ENCODE results near the gene COL26A1. TPM values are rescaled to one million over a fixed set of nuclear protein-coding genes. Genes with fewer than 3 reads are reported as not detected.

Gene COL26A1
- total RNA-seq, 2 donors from 2014 or later: not detected

DNA sequence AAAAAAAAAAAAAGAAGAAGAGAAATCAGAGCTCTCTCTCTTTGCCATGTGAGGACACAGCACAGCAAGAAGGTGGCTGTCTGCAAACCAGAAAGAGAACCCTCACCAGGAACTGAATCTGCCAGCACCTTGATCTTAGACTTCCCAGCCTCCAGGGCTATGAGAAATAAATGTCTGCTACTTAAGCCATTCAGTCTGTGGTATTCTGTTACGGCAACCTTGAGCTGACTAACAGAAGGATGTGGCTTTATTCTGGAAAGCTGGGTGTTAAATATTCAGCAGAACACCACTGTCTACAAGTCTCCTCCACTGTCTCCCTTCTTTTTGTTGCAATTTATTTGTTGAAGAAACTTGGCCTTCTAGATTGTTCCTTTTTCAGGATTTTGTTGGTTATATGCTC is 5.0 kb downstream of the COL26A1 start:
- DNase-seq (no peak), ATAC-seq (no peak)
- intact Hi-C loops (cut with DNase I, micrococcal nuclease): loop anchor here in 1 of 2 donors (10.0 kb wide), 1 partner anchor 137 kb away; no protein-coding TSS in a partner anchor

GRCh38 chr7:101368422-101369165 is 5.9 kb downstream of the COL26A1 start:
- no peak for ATAC-seq
- intact Hi-C loops (cut with DNase I, micrococcal nuclease): loop anchor here in 1 of 2 donors (10.0 kb wide), 1 partner anchor 136 kb away; no protein-coding TSS in a partner anchor
- DNase-seq: no peak

DNA sequence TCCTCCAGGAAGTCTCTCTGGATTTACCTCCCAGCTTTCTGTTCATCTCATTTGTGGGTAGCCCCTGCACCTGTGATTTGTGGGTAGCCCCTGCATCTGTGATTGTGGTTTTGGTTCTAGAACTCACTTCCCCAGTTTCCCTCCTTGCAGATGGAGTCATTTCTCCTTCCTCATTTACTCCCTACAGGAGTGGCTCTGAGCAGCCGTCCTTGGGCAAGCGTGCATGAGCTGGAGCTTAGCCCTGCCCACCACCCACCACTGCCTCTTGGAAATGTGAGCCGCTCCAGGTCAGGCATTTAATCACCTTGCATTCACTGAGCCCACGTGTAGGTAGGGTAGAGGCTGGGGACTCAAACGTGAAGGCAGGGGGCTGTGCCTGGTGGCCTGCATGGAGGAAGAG is 8.2 kb downstream of the COL26A1 start:
- intact Hi-C loops (cut with DNase I, micrococcal nuclease): no loop called here

DNA sequence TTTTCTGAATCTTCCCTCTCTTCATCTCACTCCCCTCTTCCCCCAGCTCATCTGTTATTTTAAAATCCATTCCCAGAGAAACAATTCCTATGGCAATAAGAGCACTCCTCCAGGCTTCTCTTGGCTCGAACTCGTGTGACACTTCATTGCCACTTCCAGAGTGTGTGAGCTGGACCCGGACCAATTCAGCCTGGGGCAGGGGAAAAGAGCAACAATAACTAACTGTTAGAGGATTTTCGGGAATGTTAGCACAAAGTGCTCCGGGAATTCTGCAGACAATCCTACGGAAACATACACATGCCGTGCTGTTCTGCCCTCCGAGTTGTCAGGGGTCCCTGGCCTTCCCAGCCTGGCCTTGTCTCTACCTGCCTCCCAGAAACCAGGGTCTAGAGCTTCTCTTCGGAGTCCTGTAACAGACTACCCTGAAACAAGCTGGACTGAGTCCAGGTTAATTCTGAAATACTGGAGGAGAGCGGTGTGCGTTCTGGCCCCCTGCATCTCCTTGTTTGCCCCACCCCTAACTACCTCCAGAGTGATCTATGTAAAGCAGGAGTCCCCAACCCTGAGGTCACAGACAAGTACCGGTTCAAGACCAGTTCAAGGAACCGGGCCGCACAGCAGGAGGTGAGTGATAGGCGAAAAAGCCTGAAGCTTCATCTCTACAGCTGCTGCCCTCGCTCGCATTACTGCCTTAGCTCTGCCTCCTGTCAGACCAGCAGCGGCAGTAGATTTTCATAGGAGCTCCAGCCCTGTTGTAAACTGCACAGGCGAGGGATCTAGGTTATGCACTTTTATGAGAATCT is 11.3 kb downstream of the COL26A1 start:
- ATAC-seq: no peak

More for the DNA sequence above, 8.2 kb downstream of the COL26A1 start:
- ATAC-seq (no peak), DNase-seq (no peak)

GRCh38 chr7:101374990-101375389 is 12.3 kb downstream of the COL26A1 start:
- intact Hi-C loops (cut with DNase I, micrococcal nuclease): no loop called here
- DNase-seq (no peak), ATAC-seq (no peak)

More for the DNA sequence above, 11.3 kb downstream of the COL26A1 start:
- intact Hi-C loops (cut with DNase I, micrococcal nuclease): no loop called here
- DNase-seq: no peak

- DNase-seq (no peak), ATAC-seq (no peak)
- intact Hi-C loops (cut with DNase I, micrococcal nuclease): no loop called here
Observed at GRCh38 chr7:101376601-101377000, 13.9 kb downstream of the COL26A1 start.

DNA sequence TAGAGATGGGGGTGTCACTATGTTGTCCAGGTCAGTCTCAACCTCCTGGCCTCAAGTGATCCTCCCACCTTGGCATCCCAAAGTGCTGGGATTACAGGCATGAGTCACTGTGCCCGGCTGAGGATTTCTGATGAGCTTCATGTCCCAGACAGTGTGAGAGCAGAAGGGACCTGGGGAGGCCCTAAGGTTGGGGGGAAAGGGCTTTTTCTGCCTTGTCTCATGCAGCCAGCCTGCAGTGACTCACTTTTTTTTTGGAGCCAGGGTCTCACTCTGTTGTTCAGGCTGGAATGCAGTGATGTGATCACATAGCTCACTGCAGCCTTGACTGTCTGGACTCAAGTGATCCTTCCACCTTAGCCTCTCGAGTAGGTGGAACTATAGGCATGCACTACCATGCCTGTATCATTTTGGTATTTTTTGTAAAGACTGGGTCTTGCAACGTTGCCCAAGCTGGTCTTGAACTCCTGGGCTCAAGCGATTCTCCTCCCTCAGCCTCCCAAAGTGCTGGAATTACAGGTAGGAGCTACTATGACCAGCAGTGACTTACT is 14.6 kb downstream of the COL26A1 start:
- intact Hi-C loops (cut with DNase I, micrococcal nuclease): no loop called here
- ATAC-seq (no peak), DNase-seq (no peak)

DNA sequence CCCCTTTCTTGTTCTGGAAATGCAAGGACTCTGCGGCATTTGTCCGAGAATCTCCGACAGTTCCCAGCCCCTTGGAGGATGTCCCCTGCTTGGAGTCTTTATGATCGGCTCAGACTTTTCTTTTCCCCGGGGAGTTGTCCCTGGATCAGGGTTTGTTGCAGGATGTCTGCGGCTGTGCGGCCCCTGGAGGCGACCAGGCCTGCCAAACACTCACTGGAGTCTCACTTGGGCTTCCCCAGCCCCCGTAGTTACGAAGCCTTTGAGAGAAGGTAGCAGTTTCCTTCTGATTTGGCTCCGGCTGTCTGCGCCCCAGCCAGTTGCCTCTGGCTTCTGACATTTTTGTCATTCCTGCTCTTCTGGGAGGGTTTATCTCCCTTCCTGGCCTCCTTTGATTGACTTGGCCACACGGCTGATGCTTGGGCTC is 16.1 kb downstream of the COL26A1 start:
- DNase-seq (no peak), ATAC-seq (no peak)
- intact Hi-C loops (cut with DNase I, micrococcal nuclease): no loop called here

- DNase-seq: no peak
- no peak for ATAC-seq
- intact Hi-C loops (cut with DNase I, micrococcal nuclease): no loop called here
Observed at GRCh38 chr7:101379302-101379701, 16.6 kb downstream of the COL26A1 start.

DNA sequence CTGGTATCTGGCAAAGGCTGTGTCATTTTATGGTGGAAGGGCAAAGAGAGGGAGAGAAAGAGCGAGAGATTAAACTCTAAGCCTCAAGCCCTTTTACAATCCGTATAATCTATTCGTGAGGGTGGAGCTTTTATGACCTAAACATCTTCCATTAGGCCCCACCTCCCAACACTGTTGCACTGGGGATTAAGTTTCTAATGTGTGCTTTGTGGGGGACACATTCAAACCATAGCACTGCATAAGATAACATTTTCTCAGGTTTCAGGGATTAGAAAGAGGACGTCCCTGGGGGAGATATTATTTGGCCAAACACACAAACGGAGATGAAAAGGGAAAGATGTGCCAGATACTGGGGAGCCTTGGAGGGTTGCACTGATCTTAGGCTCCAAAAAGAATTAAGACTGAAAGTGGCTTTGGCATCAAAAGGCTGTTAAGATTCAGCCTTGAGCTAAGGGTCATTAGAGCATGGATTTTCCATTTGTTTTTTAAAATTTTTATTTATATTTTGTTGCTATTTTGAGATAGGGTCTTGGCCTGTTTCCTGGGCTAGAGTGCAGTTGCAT is 19.0 kb downstream of the COL26A1 start:
- intact Hi-C loops (cut with DNase I, micrococcal nuclease): no loop called here
- DNase-seq (no peak), ATAC-seq (no peak)

DNA sequence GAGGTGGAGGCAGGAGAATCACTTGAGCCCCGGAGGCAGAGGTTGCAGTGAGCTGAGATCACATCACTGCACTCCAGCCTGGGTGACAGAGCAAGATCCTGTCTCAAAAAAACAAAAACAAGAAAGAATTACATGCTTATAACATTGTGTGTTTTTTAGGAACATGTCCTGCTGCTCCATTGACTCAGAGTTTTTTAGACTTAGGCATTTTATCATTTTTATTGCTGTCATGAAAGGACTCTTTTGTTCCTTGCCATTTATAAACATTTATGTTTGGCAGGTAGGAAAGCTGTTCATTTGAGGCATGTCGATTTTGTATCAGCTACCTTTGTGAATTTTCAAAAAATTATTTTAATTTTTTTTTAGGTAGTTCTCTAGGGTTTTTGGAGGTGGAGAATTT is 20.3 kb downstream of the COL26A1 start:
- ATAC-seq (no peak), DNase-seq (no peak)
- intact Hi-C loops (cut with DNase I, micrococcal nuclease): no loop called here

GRCh38 chr7:101386177-101386557 is 23.5 kb downstream of the COL26A1 start:
- DNase-seq (no peak), ATAC-seq (no peak)
- intact Hi-C loops (cut with DNase I, micrococcal nuclease): no loop called here

- peak; percentile 38 for ATAC-seq
- DNase-seq: peak in 1 of 2 donors; percentile 15
- intact Hi-C loops (cut with DNase I, micrococcal nuclease): no loop called here
Observed at GRCh38 chr7:101386558-101387231, 24.0 kb downstream of the COL26A1 start.

DNA sequence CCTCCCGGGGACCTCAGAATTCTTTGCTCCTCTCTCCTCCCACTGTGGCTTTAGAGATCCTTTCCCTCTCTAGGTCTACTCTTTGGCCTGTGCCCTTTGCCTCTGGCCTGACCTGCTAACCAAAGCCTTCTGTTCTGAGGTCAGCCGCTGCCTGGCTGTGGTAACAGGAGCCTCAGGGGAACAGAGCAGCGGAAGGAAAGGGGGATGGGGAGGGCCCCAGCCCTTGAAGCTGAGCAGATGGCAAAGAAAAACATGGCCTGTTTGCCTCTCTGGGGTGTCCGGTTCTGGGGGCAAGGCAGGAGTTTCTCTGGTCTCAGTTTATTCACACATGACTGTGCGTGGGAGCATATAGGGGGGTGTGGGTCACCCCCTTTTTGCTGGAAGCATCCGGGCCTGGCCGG is 28.2 kb downstream of the COL26A1 start:
- intact Hi-C loops (cut with DNase I, micrococcal nuclease): no loop called here
- ATAC-seq: no peak
- peak in 1 of 2 donors; percentile 21 for DNase-seq

DNA sequence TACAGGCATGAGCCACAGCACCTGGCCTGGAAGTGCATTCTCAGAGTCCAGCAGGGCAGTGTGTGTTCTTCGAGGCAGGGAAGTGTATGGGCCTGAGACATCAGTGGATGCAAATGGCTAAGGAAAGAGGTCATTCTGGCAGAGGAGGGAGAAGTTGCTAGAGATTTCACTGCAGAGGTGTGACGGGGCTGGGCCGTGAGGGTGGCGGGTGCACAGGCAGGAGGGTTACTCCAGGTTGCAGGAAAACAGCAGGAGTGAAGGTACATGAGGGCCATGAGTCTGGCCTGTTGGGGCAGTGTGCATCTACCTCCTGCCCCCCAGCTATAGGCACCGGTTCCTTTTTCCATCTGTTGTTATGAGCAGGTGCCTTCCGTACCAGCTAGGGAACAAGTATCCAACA is 29.3 kb downstream of the COL26A1 start:
- DNase-seq (no peak), ATAC-seq (no peak)
- intact Hi-C loops (cut with DNase I, micrococcal nuclease): no loop called here

GRCh38 chr7:101393865-101394264 is 31.2 kb downstream of the COL26A1 start:
- intact Hi-C loops (cut with DNase I, micrococcal nuclease): no loop called here
- ATAC-seq: no peak
- no peak for DNase-seq

- DNase-seq: no peak
- intact Hi-C loops (cut with DNase I, micrococcal nuclease): no loop called here
- ATAC-seq: no peak
Observed at GRCh38 chr7:101395376-101395775, 32.7 kb downstream of the COL26A1 start.

DNA sequence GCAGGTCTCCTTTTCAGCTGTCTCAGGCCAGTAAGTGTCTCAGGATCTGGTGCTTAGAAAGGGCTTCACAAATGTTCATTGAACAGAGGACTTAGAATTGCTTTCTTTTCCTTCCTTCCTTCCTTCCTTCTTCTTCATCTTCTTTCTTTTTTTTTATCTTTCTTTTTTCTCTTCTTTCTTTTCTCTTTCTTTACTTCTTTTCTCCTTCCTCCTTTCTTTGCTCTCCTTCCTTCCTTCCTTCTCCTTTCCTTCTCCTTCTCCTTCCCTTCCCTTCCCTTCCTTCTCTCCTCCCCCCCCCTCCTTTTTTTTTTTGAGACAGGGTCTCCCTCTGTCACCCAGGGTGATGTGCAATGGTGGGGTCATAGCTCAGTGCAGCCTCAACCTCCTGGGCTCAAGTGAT is 34.6 kb downstream of the COL26A1 start:
- DNase-seq (no peak), ATAC-seq (no peak)
- intact Hi-C loops (cut with DNase I, micrococcal nuclease): no loop called here

DNA sequence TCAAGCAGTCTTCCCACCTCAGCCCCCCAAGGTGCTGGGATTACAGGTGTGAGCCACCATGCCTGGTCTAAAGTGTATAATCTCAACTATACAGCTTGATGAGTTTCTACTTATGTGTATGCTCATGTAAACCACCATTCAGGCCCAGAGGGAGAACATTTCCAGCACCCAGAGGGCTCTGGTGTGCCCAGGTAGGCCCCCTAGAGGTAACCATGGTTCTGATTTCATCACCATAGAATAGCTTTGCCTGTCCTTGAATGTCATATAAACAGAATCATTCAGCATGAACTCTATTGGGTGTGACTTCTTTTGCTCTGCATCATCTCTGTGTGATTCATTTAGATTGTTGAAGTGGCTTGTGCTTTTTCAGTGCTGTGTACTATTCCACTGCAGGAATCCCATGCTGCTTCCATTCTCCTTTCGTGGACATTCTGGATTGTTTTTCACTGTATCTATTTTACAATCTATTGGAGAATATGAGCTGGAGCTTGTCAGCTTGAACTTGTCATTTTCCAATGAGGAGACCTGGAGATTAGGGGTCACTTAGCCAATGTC is 35.2 kb downstream of the COL26A1 start:
- intact Hi-C loops (cut with DNase I, micrococcal nuclease): no loop called here
- ATAC-seq (no peak), DNase-seq (no peak)
